ENCODE results near the gene POLA2.

POLA2 gene, protein sequence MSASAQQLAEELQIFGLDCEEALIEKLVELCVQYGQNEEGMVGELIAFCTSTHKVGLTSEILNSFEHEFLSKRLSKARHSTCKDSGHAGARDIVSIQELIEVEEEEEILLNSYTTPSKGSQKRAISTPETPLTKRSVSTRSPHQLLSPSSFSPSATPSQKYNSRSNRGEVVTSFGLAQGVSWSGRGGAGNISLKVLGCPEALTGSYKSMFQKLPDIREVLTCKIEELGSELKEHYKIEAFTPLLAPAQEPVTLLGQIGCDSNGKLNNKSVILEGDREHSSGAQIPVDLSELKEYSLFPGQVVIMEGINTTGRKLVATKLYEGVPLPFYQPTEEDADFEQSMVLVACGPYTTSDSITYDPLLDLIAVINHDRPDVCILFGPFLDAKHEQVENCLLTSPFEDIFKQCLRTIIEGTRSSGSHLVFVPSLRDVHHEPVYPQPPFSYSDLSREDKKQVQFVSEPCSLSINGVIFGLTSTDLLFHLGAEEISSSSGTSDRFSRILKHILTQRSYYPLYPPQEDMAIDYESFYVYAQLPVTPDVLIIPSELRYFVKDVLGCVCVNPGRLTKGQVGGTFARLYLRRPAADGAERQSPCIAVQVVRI

DNA sequence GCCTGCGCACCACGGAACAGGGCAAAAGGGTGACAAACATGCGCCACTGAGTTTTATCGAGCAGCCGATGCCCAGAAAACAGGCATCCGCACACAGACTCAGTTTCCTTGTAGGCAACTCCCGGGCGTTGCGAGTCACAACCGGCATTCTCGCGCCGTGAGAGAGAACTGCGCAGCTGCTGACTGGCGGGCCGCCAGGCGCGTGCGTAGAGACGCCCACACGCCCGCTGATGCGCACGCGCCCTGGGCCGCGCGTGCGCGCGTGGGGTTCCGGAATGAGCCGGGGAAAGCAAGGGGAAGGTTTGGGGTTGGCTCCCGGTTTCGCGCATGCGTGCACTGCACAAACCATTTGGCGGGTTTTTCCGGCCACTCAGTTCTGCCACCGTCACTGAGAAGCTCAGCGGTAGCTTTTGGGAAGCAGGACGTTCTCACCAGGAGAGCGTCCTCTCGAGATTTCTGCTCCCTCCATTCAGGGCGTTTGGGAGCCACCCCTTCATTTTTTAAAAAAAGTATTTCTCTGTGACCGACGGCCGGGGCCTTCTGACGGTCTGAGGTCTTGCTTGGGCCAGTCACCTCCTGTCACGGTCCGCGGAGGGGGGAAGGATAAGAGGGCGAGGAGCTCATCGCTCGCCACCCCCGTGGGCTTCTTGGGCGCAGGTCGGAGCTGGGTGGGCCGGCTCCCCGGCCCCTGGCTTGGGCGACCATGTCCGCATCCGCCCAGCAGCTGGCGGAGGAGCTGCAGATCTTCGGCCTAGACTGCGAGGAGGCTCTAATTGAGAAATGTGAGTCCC is at the start of gene POLA2:
POLA2 (plus strand) TSS at position 372 of the 790 bp plus-strand sequence; CDS start at position 703, 331 bp downstream.
- TF ChIP-seq, protein P1, sequence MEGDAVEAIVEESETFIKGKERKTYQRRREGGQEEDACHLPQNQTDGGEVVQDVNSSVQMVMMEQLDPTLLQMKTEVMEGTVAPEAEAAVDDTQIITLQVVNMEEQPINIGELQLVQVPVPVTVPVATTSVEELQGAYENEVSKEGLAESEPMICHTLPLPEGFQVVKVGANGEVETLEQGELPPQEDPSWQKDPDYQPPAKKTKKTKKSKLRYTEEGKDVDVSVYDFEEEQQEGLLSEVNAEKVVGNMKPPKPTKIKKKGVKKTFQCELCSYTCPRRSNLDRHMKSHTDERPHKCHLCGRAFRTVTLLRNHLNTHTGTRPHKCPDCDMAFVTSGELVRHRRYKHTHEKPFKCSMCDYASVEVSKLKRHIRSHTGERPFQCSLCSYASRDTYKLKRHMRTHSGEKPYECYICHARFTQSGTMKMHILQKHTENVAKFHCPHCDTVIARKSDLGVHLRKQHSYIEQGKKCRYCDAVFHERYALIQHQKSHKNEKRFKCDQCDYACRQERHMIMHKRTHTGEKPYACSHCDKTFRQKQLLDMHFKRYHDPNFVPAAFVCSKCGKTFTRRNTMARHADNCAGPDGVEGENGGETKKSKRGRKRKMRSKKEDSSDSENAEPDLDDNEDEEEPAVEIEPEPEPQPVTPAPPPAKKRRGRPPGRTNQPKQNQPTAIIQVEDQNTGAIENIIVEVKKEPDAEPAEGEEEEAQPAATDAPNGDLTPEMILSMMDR (IDR thresholded peaks at IDR 0.05), result no peak

DNA sequence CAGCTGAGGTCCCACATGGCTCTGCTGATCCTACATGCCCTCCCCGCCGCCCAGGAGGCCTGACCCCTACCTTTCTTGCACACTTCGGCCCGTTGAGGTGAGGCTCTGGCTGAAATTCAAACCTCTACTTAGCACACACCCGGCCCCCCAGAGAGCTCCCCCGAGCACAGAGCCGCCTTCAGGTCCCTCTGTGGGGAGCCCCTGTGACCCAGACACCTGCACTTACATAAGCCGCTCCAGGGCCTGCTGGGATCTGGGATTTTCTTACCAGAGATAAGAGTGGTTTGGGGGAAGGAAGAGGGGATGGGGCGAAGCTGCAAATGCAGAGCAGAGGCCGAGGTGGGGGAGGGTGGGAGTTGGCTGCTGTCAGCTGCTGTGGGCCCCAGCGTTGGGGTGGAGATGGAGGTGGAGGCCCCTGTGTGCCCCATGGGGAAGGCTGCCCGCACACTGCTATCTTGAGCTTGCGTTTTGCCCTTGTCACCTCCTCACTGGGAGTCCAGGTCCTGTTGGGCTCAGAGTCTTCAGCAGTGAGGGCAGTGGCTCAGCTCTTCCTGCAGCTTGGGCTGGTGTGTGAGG is 49.4 kb upstream of the POLA2 start:
- TF ChIP-seq, protein P1 (IDR thresholded peaks at IDR 0.05), result no peak

DNA sequence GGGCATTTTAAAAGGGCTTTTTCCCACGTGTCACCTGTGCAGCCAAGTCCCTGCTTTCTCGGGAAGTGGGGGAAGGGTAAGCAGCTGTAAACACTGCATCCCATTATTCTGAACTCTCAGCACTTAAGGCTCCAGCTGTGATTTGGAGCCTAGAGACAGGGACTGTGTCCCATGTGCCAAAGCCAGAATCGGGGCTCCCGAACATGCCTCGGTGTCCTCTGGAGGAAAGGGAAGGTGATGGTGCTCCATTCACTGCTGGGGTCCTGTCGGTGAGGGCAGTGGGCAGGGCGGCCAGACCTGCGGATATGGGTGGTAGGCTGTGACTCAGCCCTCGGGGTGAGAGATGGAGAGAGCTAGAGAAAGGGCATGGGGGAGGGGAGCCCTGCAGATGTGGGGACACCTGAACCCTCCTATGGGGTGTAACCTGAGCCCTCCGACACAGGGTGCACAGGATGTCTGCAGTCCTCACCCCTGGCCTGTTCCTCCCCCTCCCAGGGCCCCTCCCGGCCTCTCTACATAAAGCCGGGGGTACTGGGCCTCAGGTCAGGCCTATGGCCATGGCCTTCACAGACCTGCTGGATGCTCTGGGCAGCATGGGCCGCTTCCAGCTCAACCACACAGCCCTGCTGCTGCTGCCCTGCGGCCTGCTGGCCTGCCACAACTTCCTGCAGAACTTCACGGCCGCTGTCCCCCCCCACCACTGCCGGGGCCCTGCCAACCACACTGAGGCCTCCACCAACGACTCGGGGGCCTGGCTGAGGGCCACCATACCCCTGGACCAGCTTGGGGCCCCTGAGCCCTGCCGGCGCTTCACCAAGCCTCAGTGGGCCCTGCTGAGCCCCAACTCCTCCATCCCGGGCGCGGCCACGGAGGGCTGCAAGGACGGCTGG is 48.2 kb upstream of the POLA2 start:
- TF ChIP-seq, protein P1 (IDR thresholded peaks at IDR 0.05), result no peak

DNA sequence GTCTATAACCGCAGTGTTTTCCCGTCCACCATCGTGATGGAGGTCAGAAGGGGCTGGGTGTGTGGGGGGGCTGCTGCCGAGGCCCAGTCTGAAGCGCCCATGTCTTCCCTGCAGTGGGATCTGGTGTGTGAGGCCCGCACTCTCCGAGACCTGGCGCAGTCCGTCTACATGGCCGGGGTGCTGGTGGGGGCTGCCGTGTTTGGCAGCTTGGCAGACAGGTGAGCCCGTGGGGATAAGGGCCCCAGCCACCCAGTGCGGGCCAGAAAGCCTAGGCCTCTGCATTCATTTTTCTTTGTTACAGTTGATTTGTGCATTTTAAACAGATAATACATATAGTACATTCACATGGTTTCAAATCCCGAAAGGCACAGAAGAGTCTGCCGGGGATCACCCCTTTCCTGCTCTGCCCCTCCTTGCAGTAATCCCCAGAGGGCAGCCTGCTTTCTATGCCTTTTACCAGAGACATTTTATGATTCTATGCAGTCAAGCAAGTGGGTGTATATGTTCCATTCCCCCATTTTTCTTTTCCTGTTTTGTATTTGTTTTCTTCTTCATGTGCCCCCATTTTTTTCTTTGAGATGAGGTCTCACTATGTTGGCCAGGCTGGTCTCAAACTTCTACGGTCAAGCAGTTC is 47.4 kb upstream of the POLA2 start:
- TF ChIP-seq, protein P1 (IDR thresholded peaks at IDR 0.05), result no peak

DNA sequence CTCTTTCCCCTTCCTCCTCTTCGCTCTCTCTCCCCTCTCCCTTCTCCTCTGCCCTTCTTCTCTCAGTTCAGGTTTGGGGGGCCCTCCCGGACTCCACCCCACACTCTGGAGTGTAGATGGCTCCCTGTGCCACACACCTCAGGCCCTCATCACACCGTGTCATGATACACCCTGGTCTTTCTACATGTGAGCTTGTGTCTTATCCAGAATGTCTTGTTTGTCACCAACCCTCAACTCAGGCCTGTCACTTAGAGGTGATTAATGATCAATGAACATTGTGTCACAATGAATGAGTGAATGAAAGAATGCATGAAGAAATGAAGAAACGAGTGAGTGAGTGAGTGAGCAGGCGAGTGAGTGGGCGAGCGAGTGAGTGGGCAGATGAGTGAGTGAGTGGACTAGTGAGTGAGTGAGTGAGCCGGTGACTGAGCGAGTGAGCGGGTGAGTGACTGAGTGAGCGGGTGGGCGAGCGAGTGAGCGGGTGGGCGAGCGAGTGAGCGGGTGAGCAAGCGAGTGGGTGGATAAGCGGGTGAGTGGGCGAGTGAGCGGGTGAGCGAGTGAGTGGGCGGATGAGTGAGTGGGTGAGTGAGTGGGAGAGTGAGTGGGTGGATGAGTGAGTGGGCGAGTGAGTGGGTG is 46.2 kb upstream of the POLA2 start:
- TF ChIP-seq, protein P1 (IDR thresholded peaks at IDR 0.05), result no peak

DNA sequence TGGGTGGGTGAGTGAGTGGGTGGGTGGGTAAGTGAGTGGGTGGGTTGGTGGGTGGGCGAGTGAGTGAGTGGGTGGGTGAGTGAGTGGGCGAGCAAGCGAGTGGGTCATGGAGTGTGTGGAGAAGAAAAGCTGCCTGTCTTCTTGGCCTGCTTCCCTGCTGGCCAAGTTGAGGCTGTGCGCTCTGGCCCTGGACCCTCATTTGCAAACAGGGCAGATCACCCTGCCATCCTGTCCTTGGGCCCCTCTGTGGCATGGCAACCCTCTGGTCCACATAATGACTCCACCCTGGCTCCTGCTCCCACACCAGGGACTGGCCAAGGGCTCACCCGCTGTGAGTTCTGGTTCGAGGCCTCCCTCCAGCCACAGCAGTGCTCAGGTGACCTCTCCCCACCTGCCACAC is 44.9 kb upstream of the POLA2 start:
- TF ChIP-seq, protein P1 (IDR thresholded peaks at IDR 0.05), result no peak
